Stimulated activated CD8-positive, alpha-beta memory T cell treated with anti-CD3 and anti-CD28 coated beads, Interleukin-12 subunit alpha, Interleukin-12 subunit beta, amount 100 ng/mL, for 24 hours (primary cell): Measurements from ENCODE around the gene DBN1.
A peak's percentile ranks its signal among the peaks of the same experiment; 100 is the strongest.

Experiments
- DNase-seq: peaks from one replicate; pipeline ENCODE4 v3.0.0-alpha.2; 2020; ENCODE audit errors: extremely low read depth

The DBN1 gene

GRCh38 chr5:177504086-177505056 is 30.9 kb upstream of the DBN1 start:
- DNase-seq: no peak

- no peak for DNase-seq
These were observed 30.1 kb upstream of the DBN1 start for GRCh38 chr5:177503351-177504085.

DNA sequence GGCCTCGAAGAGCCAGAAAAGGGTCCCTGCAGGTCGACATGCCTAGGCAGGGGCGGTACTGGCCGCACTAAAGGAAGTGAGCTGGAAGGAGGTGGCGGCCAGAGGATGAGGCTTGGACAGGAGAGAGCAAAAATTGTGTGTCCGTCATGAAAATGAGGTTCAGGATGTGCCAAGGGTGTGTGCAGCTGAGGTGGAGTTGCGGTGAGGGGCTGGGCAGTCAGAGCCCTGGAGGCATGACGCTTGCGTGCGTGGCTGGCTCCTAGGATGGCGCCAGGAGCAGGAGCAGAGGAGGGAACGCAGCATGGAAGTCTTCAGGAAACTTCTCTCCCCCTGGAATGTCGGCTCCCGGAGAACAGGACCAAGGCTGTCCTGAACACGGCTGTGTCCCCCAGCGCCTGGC is 29.5 kb upstream of the DBN1 start:
- DNase-seq: no peak

DNA sequence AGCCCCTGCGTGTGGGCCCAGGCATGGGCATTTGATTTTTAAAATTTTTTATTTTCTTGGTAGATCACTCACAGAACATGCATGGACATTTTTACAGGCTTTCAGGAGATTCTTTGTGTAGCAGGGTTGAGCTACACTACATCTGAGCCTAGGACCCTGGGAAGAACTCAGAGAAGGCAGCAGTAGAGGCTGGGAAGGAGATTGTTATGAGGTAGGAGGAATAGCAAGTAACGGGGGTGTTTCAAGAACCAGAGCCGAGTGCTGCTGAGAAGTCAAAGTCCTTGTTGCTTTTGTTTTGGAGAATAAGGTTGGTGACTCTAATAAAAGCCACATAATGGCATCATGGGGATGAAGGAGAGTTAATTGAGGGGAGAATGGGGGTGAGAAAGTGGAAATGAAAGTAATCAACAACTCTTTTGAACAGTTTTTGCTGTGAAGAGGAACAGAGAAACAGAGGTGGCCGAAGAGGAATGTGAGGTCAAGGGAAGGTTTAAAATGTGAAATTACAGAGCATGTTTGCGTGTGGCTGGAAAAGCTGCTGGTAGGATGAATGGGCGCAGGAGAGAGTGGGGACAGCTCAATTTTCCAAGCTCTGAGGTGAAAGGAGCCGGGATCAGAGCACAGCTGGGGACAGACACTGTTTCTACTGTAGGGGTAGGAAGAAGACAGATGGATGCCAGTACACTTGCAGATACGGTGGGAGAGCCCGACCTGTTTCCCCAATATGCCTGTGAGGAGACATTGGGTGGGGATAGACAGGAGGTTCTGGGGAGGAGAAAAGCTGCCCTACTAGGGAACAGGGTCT is 28.6 kb upstream of the DBN1 start:
- no peak for DNase-seq

- peak; percentile 72 for DNase-seq
These were observed 27.5 kb upstream of the DBN1 start for GRCh38 chr5:177500685-177501522.

GRCh38 chr5:177499842-177500241 is 26.4 kb upstream of the DBN1 start:
- no peak for DNase-seq

DNA sequence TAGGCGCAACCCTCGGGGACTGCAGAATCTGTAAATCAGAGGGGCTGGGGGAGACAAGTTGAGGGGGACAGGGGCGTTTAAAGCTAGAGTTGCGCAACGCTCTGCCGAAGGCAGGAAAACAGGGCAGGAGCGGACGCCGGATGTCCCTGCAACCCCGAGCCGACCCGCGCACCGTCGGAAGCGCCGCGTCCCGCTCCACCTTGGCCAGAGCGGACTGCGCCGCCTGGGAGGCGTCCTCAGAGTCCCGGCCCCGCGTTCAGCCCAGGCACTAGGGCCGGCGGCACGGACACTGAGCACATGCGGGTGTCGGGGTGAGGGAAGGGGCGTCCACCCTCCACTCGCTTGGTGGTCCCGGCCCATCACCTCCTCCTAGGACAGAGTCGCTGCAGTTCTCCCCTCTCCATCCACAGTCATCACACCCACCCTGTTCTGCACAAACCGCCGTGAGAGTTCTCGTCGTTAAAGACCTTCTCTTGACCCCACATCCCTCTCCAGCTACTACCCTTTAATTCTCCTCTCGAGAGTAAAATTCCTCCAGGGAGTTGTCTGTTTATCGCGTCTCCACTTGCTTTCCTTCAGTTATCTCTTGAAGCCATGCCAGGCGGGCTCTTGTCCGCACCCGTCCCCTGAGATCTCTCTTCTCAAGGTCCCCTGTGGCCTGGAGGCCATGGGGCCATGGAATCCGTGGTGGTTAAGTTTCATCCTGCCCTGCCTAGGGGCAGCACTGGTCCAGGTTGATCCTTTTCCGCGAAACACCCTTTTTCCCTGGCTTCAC is 24.8 kb upstream of the DBN1 start:
- no peak for DNase-seq

- DNase-seq: peak; percentile 81
These were observed 24.0 kb upstream of the DBN1 start, which contains the start of gene PDLIM7 for GRCh38 chr5:177497292-177498012. PDLIM7 (minus strand) TSS chr5:177497604; CDS start chr5:177496512, 1,092 bp downstream.

DNA sequence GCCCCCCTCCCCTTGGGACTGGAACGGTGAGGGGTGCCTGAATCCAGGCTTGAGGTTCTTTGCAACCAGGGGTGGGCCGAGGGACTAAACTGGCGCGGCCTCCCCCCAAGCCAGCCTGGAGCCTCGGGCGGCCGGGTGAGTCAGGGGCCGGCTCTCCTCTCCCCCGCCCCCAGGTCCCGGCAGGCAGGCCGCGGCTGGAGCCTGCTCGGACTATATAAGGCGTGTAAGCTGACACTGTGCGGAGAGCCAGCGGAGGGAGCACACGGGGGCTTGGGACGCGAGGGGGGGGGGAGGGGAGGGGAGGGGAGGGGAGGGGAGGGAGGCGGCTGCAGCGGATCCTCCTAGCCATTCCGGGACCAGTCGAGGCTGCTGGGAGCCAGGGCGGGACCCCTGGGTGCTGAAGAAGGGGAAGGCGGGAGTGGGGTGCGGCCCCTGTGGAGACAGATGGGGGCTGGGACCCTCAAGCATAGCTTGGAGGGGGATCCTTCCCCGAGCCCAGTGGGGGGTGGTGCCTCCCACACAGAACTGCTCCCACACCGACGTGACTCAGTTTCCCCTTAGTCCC is 23.4 kb upstream of the DBN1 start:
- no peak for DNase-seq

DNA sequence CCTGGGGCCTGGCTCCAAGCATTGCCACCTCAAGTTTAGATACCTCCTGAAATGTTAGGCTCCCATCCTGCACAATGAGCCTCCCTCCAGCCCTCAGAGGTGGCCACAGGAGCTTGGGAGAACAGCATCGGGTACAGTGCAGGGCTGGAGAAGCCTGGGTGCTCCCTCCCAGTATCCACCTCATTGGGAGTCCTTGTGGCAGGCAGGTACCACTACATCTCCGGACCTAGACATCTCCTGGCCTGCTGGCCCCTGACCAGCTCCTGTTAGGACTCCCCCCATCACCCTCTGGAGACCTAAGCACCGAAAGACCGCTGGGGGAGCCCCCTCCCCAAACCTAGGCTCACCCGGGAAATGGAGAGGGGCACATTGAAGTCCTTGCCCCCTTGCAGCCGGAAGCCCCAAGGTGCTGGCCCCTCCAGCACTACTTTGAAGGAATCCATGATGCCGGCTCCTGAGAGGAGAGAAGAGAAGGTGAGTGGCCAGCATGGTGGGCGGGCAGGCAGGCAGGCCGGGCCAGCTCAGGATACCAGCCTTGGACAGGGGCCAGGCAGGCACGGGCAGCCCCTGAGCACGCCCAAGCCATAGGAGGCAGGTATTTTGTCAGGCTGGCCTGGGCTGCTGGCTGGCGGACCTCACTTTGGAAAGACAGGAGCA is 22.8 kb upstream of the DBN1 start:
- DNase-seq: no peak

DNA sequence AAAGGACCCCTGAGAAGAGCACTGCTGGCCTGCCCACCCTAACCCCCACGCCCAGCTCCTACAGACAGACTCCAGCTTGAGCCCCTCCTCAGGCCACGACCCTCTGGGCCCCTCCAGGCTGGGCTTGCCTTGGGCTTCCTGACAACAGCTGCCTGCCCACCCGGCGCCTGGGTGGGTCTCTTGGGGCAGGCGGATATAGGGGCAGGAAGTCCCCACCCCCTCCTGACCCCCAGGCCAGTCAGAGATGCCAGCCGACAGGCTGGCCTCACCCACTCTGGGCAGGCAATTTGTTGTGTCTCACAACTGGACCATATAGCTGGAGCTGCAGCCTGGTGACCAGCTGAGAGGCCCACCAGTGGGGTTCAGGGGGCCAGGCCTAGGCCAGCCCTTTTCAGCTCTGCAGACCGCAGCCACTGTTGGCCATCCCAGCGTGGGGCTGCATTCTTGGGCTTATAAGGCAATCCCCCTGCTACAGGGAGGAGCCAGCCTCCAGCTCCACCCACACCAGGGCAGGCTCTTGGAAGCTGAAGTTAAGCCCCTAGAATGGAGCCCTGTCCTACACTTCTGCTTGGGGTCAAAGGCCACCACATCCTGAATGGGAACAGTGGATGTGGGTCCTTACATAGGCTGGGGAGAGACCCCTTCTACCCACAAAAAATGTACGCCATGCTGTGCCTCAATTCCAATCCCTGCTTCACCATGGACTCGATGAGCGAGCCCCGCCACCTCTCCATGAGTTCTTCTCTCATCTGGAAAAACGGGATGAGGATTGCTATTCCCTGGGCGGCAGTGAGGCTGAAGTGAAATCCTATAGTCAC is 22.0 kb upstream of the DBN1 start:
- no peak for DNase-seq

GRCh38 chr5:177494346-177495195 is 21.1 kb upstream of the DBN1 start:
- DNase-seq: no peak

DNA sequence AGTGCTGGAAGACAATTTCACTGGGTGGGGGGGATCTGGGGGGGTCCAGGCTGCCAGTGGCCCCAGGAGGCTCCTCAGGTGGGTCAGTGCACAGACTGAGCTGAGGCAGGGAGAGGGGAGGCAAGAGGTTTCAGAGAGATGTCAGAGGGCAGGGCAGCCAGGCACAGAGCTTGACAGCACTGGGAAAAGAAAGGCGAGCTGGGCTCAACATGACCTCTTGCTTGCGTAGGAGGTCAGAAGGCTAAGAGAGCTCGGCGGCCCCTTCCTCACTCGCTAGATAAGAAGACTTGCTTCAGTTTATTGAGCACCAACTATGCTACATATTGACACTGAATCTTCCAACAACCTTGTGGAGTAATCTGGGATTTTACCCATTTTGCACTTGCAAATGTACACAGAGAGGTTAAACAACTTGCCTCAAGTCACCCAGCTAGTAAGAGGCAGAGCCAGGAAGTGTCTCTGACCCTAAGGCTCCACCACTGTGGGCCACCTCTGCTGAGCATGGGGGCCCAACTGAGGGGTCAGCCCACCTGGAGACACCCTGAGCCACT is 20.4 kb upstream of the DBN1 start:
- no peak for DNase-seq

DNA sequence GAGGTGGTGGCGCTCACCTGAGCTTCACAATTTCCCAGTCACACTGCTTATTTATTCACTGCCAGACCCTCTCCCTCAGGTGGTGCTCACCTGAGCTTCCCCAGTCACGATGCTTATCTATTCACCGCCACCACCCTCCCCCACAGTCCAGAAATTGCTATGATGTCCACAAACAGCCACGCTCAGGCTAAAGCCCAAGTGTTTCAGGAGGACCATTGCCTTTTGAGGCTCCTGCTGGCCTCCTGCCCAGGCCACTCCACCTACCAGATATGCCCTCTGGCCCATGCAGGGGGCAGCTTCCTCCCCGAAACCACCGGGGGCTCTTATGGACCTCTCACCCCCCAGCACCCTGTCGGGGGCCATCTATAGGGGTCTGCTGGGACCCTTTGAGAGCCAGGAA is 19.4 kb upstream of the DBN1 start:
- DNase-seq: no peak

DNA sequence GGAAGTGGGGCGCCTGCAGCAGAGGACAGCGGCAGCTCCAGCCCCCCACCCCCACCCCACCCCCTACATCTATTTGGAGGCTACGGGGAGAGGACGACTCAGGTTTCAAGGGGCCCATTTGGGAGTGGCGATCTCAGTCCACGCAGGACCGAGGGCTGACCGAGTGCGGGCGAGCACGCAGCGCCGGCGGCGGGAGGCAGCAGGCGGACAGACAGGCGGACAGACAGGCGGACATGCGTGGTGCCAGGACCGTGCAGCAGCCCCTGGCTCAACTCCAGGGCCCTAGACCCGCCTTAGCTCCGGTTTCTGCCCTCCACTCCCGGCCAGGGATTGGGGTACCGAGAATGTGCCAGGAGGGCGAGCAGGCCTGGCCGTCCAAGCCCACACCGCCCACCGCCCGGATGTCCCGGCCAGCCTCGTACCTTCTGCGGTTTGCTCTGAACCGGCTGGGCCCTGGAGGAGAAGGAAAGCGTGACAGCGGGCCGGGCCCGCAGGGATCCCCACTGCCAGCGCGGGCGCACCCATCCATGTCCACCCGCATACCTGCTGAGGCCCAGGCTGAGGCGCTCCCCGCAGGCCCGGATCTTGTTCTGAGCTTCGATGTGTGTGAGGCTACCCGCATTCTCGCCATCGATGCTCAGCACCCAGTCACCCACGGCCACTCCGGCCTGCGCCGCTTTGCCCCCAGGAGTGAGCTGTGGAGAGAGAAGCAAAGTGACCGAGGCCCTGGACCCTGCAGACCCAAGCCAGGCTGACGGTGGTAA is 18.7 kb upstream of the DBN1 start:
- DNase-seq: no peak

- DNase-seq: no peak
These were observed 18.1 kb upstream of the DBN1 start for GRCh38 chr5:177491429-177491945.
